ENCODE data around the gene ZNF343.
"Not testable (repeated sequence)": the region's sequence is repeated elsewhere in the genome, so short reads cannot be mapped to it uniquely, and the experiment has no call there.

DNA sequence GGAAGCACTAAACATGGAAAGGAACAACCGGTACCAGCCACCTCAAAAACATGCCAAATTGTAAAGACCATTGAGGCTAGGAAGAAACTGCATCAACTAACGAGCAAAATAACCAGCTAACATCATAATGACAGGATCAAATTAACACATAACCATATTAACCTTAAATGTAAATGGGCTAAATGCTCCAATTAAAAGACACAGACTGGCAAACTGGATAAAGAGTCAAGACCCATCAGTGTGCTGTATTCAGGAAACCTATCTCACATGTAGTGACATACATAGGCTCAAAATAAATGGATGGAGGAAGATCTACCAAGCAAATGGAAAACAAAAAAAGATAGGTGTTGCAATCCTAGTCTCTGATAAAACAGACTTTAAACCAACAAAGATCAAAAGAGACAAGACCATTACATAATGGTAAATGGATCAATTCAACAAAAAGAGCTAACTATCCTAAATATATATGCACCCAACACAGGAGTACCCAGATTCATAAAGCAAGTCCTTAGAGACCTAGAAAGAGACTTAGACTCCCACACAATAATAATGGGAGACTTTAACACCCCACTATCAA lies 5.8 kb downstream of the ZNF343 start:
- TF ChIP-seq, protein P1, sequence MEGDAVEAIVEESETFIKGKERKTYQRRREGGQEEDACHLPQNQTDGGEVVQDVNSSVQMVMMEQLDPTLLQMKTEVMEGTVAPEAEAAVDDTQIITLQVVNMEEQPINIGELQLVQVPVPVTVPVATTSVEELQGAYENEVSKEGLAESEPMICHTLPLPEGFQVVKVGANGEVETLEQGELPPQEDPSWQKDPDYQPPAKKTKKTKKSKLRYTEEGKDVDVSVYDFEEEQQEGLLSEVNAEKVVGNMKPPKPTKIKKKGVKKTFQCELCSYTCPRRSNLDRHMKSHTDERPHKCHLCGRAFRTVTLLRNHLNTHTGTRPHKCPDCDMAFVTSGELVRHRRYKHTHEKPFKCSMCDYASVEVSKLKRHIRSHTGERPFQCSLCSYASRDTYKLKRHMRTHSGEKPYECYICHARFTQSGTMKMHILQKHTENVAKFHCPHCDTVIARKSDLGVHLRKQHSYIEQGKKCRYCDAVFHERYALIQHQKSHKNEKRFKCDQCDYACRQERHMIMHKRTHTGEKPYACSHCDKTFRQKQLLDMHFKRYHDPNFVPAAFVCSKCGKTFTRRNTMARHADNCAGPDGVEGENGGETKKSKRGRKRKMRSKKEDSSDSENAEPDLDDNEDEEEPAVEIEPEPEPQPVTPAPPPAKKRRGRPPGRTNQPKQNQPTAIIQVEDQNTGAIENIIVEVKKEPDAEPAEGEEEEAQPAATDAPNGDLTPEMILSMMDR (IDR thresholded peaks at IDR 0.05): not testable (repeated sequence)
- not testable (repeated sequence) for TF ChIP-seq POLR2A, POLR2AphosphoS5 (IDR thresholded peaks at IDR 0.05)
